B cell (primary cell): ENCODE results near the gene ANKRD11.

Source experiments
- EZH2 ChIP-seq: IDR thresholded peaks from 2 replicates; pipeline ENCODE4 v1.6.1; 2012; ENCODE audit warnings: borderline replicate concordance, low read depth, mild to moderate bottlenecking, moderate library complexity, low read length; ENCODE audit not compliant: insufficient read depth, poor library complexity, severe bottlenecking
- TF ChIP-seq, protein P1 (sequence below): fragments of 200-600 bp; IDR thresholded peaks from one replicate; pipeline ENCODE4 v1.8.0; 2022; ENCODE audit warnings: antibody characterized with exemption, mild to moderate bottlenecking

DNA sequence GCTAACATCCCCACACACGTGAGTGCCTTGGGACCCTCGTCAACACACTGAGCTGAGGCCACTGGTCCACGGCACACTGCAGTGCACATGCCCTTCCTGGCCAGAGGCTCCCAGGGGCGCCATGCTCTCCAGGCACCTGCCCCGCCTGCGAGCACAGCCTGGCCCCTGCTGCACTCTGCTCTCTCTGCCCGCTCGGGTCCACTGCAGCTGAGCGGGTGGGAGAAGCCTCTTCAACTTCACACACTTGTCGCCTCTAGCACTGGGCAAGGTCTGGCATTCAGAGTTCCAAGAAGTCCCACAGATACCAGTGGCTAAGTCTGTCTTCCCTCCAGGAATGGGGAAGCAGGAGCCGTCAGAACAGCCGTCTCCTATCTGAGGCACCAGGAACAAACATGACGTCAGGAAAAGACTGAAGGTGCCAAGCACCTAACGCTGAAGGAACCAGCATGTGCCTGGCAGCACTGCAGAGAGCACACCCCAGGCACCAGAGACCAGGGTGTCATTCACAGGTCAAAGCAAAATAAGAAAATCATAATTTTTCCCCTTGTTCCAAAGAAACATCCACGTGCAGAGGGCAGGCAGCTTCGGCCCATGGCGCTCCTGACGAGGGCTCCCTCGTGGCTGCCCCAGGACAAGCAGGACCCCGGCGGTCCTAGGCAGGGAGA lies 189.9 kb downstream of the ANKRD11 start:
- no peak for TF ChIP-seq EZH2
- TF ChIP-seq, protein P1, sequence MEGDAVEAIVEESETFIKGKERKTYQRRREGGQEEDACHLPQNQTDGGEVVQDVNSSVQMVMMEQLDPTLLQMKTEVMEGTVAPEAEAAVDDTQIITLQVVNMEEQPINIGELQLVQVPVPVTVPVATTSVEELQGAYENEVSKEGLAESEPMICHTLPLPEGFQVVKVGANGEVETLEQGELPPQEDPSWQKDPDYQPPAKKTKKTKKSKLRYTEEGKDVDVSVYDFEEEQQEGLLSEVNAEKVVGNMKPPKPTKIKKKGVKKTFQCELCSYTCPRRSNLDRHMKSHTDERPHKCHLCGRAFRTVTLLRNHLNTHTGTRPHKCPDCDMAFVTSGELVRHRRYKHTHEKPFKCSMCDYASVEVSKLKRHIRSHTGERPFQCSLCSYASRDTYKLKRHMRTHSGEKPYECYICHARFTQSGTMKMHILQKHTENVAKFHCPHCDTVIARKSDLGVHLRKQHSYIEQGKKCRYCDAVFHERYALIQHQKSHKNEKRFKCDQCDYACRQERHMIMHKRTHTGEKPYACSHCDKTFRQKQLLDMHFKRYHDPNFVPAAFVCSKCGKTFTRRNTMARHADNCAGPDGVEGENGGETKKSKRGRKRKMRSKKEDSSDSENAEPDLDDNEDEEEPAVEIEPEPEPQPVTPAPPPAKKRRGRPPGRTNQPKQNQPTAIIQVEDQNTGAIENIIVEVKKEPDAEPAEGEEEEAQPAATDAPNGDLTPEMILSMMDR: no peak
